ENCODE results near the gene DIPK1B. TPM values are rescaled to one million over a fixed set of nuclear protein-coding genes. Genes with fewer than 3 reads are reported as not detected.

The DIPK1B gene
- polyA plus RNA-seq, 3 donors, result 0.10 TPM; not detected in 2

DNA sequence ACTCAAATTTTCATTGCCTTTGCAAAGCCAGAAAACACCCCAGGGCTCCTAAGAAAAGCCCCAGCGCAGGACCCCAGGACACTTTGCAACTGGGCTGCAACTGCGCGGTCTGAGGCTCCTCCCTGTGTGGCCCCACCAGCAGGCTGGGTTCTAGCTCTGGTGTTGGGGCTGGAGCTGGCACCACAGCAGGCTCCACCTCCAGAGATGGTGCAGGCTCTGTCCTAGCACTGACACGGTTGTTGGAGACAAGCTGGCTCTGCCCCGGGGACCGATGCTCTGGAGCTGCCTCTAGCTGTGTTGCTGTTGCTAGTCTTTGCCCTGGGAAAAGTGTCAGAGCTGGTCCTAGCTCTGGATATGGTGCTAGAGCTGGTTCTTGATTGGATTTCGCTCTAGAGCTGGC, 16.8 kb downstream of the DIPK1B start:
- H3K27ac ChIP-seq (ENCODE audit: low read depth in 1 of 2, low read length in 2 of 2), result no peak overlapping the region
- H3K27me3 Mint-ChIP-seq (ENCODE audit: low read depth in 3 of 3), result peaks cover 6 to 12% (median 11%) of the 10 kb centered on the region in 3 donors
- H3K4me3 Mint-ChIP-seq, result peak overlapping the region; percentile 27 to 57
- no peak overlapping the region for H3K27ac Mint-ChIP-seq
- peaks cover 31% of the 10 kb centered on the region for H3K4me1 Mint-ChIP-seq
- intact Hi-C loops (cut with micrococcal nuclease), result loop anchor here (5.0 to 10.0 kb wide), 2 partner anchors 42 to 244 kb away; partner anchors contain the start of genes AGPAT2 (in 2 of the 2) and SEC16A (in 1 of the 2)
- H3K9me3 Mint-ChIP-seq, result no peaks in the 10 kb centered on the region
- peaks cover 38% of the 10 kb centered on the region for H4K20me1 ChIP-seq (ENCODE audit: insufficient read depth, low read length)
- peaks cover 54% of the 10 kb centered on the region for H3K79me2 ChIP-seq (ENCODE audit: insufficient read depth, low read length)
- peak overlapping the region; percentile 85 for H3K4me2 ChIP-seq (replicated peaks; ENCODE audit: extremely low read depth, low read length, poor library complexity, severe bottlenecking)
- no peaks in the 10 kb centered on the region for H3K9me3 ChIP-seq (replicated peaks in 1 of 2; ENCODE audit: control insufficient read depth in 1 of 2, insufficient read depth in 1 of 2, low read length in 2 of 2)
- DNase-seq, result no peak
- H3K4me1 ChIP-seq (ENCODE audit: control insufficient read depth in 1 of 2, insufficient read depth in 2 of 2, low read length in 2 of 2), result peaks cover 26 to 38% of the 10 kb centered on the region in 2 donors
- H3K27me3 ChIP-seq (ENCODE audit: control insufficient read depth in 2 of 2, insufficient read depth in 2 of 2, low read length in 2 of 2), result peaks cover 0 to 9% of the 10 kb centered on the region in 2 donors
- H3K9ac ChIP-seq (ENCODE audit: insufficient read depth, low read length, poor library complexity, severe bottlenecking), result peak overlapping the region; percentile 85
- H3K36me3 Mint-ChIP-seq, result peaks cover 20 to 25% of the 10 kb centered on the region in 2 donors
- peak overlapping the region; percentile 93 for H2AFZ ChIP-seq (ENCODE audit: insufficient read depth, low read depth, low read length, poor library complexity, severe bottlenecking)
- 78% methylated on average over 7 of the region's 7 CpGs for WGBS (ENCODE audit: insufficient coverage)
- TF ChIP-seq, protein P1, sequence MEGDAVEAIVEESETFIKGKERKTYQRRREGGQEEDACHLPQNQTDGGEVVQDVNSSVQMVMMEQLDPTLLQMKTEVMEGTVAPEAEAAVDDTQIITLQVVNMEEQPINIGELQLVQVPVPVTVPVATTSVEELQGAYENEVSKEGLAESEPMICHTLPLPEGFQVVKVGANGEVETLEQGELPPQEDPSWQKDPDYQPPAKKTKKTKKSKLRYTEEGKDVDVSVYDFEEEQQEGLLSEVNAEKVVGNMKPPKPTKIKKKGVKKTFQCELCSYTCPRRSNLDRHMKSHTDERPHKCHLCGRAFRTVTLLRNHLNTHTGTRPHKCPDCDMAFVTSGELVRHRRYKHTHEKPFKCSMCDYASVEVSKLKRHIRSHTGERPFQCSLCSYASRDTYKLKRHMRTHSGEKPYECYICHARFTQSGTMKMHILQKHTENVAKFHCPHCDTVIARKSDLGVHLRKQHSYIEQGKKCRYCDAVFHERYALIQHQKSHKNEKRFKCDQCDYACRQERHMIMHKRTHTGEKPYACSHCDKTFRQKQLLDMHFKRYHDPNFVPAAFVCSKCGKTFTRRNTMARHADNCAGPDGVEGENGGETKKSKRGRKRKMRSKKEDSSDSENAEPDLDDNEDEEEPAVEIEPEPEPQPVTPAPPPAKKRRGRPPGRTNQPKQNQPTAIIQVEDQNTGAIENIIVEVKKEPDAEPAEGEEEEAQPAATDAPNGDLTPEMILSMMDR (IDR thresholded peaks at IDR 0.05), result no peak
- H3K36me3 ChIP-seq (replicated peaks in 1 of 2; ENCODE audit: control insufficient read depth in 1 of 2, insufficient read depth in 2 of 2, low read length in 2 of 2), result peaks cover 20 to 26% of the 10 kb centered on the region in 2 donors
- peak overlapping the region in 1 of 3 experiments; percentile 89 for H3K4me3 ChIP-seq (replicated peaks in 1 of 3; ENCODE audit: low read depth in 2 of 3, low read length in 3 of 3)

DNA sequence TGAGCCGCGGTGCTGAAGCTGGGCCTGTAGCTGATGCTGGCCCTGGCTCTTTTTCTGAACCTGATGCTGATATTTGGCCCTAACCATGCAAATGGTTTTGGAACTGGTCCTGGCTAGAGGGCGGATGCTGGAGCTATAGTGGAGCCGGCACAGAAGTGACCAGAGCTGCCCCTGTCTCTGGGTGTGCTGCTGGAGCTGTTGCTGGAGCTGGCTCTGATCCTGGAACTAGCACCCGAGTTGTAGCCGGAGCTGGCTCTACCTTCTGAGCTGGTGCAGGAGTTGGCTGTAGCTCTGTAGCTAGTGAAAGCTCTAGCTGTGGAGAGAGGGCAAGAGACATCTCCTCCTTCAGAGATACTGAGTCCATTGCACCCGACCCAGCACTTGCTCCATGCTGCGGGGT, 17.6 kb downstream of the DIPK1B start:
- peaks cover 0 to 9% of the 10 kb centered on the region in 2 donors for H3K27me3 ChIP-seq (ENCODE audit: control insufficient read depth in 2 of 2, insufficient read depth in 2 of 2, low read length in 2 of 2)
- peaks cover 12 to 18% of the 10 kb centered on the region in 2 donors for H3K36me3 ChIP-seq (replicated peaks in 1 of 2; ENCODE audit: control insufficient read depth in 1 of 2, insufficient read depth in 2 of 2, low read length in 2 of 2)
- WGBS (ENCODE audit: insufficient coverage), result 93% methylated on average over 4 of the region's 8 CpGs
- no peak overlapping the region for H2AFZ ChIP-seq (ENCODE audit: insufficient read depth, low read depth, low read length, poor library complexity, severe bottlenecking)
- H3K4me3 ChIP-seq (replicated peaks in 1 of 3; ENCODE audit: low read depth in 2 of 3, low read length in 3 of 3), result no peak overlapping the region
- Mint-ChIP-seq H3K36me3 (peaks cover 14 to 18% of the 10 kb centered on the region in 2 donors), H3K27ac (no peak overlapping the region), H3K4me1 (peaks cover 31% of the 10 kb centered on the region), H3K4me3 (peak overlapping the region in 1 of 2 donors; percentile 24), H3K27me3 (ENCODE audit: low read depth in 3 of 3) (peaks cover 6 to 12% (median 11%) of the 10 kb centered on the region in 3 donors), H3K9me3 (no peaks in the 10 kb centered on the region)
- peaks cover 46% of the 10 kb centered on the region for H3K79me2 ChIP-seq (ENCODE audit: insufficient read depth, low read length)
- no peak overlapping the region for H3K9ac ChIP-seq (ENCODE audit: insufficient read depth, low read length, poor library complexity, severe bottlenecking)
- peaks cover 26 to 38% of the 10 kb centered on the region in 2 donors for H3K4me1 ChIP-seq (ENCODE audit: control insufficient read depth in 1 of 2, insufficient read depth in 2 of 2, low read length in 2 of 2)
- H4K20me1 ChIP-seq (ENCODE audit: insufficient read depth, low read length), result peaks cover 30% of the 10 kb centered on the region
- no peak overlapping the region for H3K27ac ChIP-seq (ENCODE audit: low read depth in 1 of 2, low read length in 2 of 2)
- H3K9me3 ChIP-seq (replicated peaks in 1 of 2; ENCODE audit: control insufficient read depth in 1 of 2, insufficient read depth in 1 of 2, low read length in 2 of 2), result no peaks in the 10 kb centered on the region
- intact Hi-C loops (cut with micrococcal nuclease), result loop anchor here (5.0 to 10.0 kb wide), 2 partner anchors 43 to 245 kb away; partner anchors contain the start of genes AGPAT2 (in 2 of the 2) and SEC16A (in 1 of the 2)
- TF ChIP-seq, protein P1 (IDR thresholded peaks at IDR 0.05), result no peak
- no peak overlapping the region for H3K4me2 ChIP-seq (replicated peaks; ENCODE audit: extremely low read depth, low read length, poor library complexity, severe bottlenecking)
- DNase-seq, result no peak

Measured in CD14-positive monocyte (primary cell).